Panc1 (cell line): ENCODE data around the gene CDKAL1.

Source experiments
- CTCF ChIP-seq: fragments of 450-650 bp; IDR thresholded peaks from 2 replicates; pipeline ENCODE4 v1.5.1; 2017; ENCODE audit warnings: mild to moderate bottlenecking
- POLR2AphosphoS5 ChIP-seq: IDR thresholded peaks from 2 replicates; pipeline ENCODE4 v1.6.1; 2012; ENCODE audit warnings: mild to moderate bottlenecking, low read depth, low read length, moderate library complexity

- TF ChIP-seq CTCF = no peak
- TF ChIP-seq POLR2AphosphoS5 = no peak
Observed at GRCh38 chr6:20566109-20566508, 31.9 kb downstream of the CDKAL1 start.
